ENCODE results near the gene LRRC27. TPM values are rescaled to one million over a fixed set of nuclear protein-coding genes. Genes with fewer than 3 reads are reported as not detected.

The LRRC27 gene
- total and polyA plus RNA-seq, 8 donors, result 11.7 to 35.1 (median 28.3) TPM

GRCh38 chr10:132397671-132398565, 65.9 kb downstream of the LRRC27 start:
- no peak for TF ChIP-seq CTCF (IDR thresholded peaks at IDR 0.05)
- Histone ChIP-seq H3K27me3 (no peaks in the 10 kb centered on the region), H3K27ac (peak overlapping the region; percentile 85 to 88), H3K36me3 (no peaks in the 10 kb centered on the region), H3K9me3 (no peaks in the 10 kb centered on the region), H3K4me1 (peaks cover 27 to 70% of the 10 kb centered on the region in 2 donors), H3K4me3 (peak overlapping the region; percentile 64 to 72)
- intact Hi-C loops (cut with DNase I), result no loop called here
- DNase-seq (peak in 2 of 4 donors; percentile 63 to 85), ATAC-seq (peak; percentile 16)

GRCh38 chr10:132398566-132398991, 66.6 kb downstream of the LRRC27 start:
- peak in 1 of 4 donors; percentile 75 for DNase-seq
- ATAC-seq, result no peak
- Histone ChIP-seq H3K27me3 (no peaks in the 10 kb centered on the region), H3K36me3 (no peaks in the 10 kb centered on the region), H3K27ac (peak overlapping the region in 1 of 2 donors; percentile 88), H3K4me3 (peak overlapping the region; percentile 64 to 72), H3K4me1 (peaks cover 27 to 74% of the 10 kb centered on the region in 2 donors), H3K9me3 (no peaks in the 10 kb centered on the region)
- intact Hi-C loops (cut with DNase I), result no loop called here
- TF ChIP-seq CTCF (IDR thresholded peaks at IDR 0.05), result no peak

GRCh38 chr10:132399117-132400035, 67.4 kb downstream of the LRRC27 start:
- TF ChIP-seq CTCF (IDR thresholded peaks at IDR 0.05), result no peak
- H3K27me3 ChIP-seq, result no peaks in the 10 kb centered on the region
- intact Hi-C loops (cut with DNase I), result no loop called here
- H3K27ac ChIP-seq, result peak overlapping the region in 1 of 2 donors; percentile 68
- H3K36me3 ChIP-seq, result peaks cover 0 to under 1% of the 10 kb centered on the region in 2 donors
- H3K9me3 ChIP-seq, result no peaks in the 10 kb centered on the region
- DNase-seq, result peak in 1 of 4 donors; percentile 76
- H3K4me3 ChIP-seq, result no peak overlapping the region
- peaks cover 27 to 79% of the 10 kb centered on the region in 2 donors for H3K4me1 ChIP-seq
- ATAC-seq, result no peak

- peaks cover 27 to 77% of the 10 kb centered on the region in 2 donors for H3K4me1 ChIP-seq
- peaks cover 0 to 7% of the 10 kb centered on the region in 2 donors for H3K36me3 ChIP-seq
- H3K27ac ChIP-seq, result peak overlapping the region; percentile 48 to 68
- no peaks in the 10 kb centered on the region for H3K9me3 ChIP-seq
- ATAC-seq, result no peak
- H3K4me3 ChIP-seq, result no peak overlapping the region
- no peaks in the 10 kb centered on the region for H3K27me3 ChIP-seq
- no peak for TF ChIP-seq CTCF (IDR thresholded peaks at IDR 0.05)
- intact Hi-C loops (cut with DNase I), result no loop called here
- peak in 1 of 4 donors; percentile 61 for DNase-seq
Measured at GRCh38 chr10:132400041-132400546, 68.1 kb downstream of the LRRC27 start.

Data from left lung (tissue), 10 donors.